HG03060 (cell line): ENCODE data around the gene CD47.

Source experiments
- ATAC-seq: cut with Tn5 transposase; IDR thresholded peaks from one replicate; pipeline ENCODE4 v1.9.1; 2021; ENCODE audit warnings: low read depth, moderate number of reproducible peaks; ENCODE audit not compliant: unreplicated experiment

CD47 gene

DNA sequence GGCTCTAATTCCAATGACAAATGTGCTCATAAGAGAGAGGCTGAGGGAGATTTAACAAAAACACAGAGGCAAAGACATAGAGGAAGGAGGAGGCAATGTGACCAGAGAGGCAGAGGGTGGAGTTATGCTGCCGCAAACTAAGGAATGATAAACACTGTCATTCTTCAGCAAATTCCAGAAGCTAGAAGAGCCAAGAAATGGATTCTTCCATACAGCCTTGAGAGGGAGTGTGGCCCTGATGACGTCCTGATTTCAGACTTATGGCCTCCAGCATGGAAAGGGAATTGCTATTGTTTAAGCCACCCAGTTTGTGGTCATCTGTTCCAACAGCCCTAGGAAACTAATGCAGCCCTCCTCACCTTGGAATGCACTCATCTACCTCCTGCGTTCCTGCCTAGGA is 30.5 kb downstream of the CD47 start:
- ATAC-seq = no peak

DNA sequence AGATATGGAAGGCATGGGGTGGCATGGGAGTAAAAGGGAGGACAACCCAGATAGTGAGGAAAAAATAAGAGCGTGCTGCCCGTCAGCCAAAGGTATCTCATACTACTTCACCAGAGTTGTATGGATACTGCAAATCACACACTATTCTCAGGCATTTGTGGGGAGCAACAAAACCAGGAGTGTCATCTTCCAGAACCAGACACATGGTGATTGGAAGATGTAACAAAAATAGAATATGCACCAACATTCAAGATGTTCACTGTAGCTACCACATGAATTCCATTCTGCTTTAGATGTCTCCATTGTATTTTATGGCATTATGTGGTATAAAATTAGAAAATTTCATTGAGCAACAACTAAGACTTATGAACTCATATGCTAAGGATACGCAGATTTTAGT is 34.9 kb downstream of the CD47 start:
- no peak for ATAC-seq

DNA sequence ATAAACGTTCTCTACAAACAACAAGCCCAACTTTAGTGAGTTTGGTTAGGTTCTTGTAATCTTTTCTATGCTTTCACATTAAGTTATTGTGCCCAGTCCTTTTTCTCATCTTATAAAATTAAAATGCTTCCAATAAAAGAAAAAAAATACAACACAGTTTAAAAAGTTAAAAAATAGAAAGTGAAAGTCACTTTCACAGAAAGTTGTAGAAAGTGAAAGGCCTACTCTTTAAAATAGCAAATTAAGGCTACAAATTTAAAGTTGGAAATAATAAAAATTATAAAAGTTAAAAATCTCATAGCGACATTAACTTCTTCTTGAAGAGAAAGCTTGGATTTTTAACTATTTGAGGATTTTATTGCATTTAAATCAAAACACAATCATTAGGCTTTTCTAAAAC is 35.9 kb downstream of the CD47 start:
- no peak for ATAC-seq

DNA sequence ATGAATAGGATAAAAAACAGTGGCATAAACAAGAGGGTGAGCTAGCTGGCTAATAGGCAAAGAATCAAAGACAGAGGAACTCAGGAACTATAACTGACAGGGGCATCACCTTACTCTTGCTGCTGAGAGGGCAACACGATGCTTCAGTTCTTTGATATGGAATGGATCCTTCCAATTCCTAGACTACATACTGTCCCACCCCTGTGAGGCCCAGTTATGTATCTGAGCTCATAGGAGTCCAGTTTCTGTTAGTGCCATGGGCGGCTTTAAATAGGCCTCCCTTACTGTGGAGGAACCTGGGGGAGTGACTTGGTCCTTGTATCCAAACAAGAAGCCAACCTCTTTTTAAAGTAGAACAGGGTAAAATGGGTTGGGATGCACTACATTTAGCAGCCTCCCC is 37.3 kb downstream of the CD47 start:
- no peak for ATAC-seq

DNA sequence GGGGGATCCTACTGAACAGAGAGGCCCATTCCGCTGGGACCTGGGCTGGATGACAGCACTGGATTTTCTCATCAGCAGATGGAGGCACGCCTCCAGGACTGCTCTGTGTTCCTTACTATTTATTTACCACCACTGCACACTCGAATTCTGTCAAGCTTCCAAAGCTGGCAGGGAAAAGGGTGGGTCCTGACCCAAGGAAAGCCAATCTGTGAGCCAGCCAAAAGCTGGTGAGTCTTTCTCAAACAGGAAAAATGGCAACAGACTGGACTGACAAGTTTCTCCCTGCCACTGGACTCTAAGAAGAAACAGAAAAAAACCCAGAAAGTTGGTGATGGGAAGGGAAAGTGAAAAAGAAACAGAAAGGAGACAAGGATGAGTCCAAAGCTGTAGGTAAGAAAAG is 37.8 kb downstream of the CD47 start:
- ATAC-seq = no peak

DNA sequence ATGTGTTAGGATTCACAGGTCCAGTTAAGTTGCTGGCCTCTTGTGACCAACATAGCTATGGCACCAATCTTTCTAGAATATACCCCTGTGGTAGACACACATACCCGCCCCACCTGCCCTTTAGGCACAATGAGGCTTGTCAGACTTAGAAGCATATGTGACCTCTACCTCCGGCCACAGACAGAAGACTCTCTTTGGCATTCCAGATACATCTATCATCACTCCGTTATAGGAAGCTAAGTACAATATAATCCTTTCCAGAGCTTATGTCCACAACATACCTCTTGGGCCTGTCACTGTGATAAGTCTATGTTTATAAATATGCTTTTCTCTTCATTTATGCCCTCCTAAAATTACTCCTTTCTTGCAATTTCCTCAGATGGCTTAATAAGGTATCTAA is 39.8 kb downstream of the CD47 start:
- ATAC-seq = no peak

DNA sequence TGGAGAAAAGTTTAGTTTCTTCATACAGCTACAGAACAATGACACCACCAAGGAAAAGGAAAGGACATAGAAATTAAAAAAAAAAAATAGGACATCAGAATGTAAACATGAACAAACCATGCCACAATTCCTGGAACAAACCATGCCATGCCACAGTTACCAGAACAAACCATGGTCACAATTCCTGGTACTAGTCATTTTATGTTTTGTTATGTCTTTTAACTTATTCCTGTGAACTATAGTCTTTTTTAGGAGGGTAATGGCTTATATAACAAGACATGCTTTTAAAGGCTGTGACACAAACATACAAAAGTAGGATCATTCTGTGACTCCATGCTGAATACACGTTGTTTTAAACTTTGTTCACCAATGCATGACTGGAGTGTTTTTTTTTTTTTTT is 42.8 kb downstream of the CD47 start:
- no peak for ATAC-seq

DNA sequence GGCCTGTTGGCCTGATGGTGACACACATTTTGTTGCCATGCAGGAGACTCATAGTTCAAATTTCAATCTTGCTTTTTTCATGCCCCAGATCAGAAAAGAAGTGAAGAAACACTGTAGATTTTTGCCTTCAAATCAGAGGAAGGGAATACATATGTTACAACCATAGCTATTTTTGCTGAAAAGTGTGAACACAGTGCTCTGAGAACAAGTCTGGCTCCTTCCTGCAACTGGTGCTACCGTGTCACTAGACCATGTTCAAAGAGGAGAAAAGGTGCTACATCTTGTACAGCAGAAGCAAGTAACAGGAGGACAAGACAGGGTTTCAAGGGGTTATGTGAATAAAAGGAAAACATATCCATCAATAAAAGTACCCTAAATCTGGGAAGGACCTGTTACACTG is 44.6 kb downstream of the CD47 start:
- ATAC-seq = no peak

DNA sequence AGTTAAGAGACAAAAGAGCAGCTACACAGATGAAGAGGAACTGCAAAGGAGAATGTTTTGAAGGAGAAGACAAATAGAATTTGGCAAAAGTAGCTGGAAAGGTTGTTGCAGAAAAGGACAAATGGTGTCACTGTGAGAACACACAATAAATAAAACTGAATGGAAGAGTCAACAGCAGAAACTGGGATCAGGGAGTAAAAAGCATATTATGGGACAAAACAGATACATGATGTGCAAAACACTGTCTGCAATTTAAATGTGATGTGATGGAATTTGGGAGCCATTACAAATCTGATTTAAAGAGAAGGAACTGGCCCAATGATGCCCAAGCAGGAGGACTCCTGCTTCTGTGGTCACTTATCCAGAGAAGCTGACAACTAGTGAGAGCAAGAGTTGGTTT is 46.1 kb downstream of the CD47 start:
- ATAC-seq = no peak

DNA sequence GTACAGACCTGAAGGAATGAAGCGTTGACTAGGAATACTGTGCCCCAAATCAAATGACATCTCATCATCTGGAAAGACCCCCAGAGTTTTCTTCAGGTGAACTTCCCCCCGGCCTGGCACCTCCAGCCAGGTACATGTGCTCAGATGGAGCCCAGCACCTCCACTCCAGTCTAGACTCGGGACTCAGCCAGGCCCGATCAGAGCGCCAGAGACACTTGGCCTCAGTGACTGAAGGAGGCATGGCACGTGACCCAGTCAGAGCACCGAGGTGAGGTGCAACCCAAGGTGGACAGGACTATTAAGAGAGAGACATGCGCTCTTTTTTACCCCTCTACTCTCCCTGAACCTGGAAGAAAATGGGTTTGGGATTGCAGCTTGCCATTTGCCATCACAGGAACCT is 48.5 kb downstream of the CD47 start:
- no peak for ATAC-seq

DNA sequence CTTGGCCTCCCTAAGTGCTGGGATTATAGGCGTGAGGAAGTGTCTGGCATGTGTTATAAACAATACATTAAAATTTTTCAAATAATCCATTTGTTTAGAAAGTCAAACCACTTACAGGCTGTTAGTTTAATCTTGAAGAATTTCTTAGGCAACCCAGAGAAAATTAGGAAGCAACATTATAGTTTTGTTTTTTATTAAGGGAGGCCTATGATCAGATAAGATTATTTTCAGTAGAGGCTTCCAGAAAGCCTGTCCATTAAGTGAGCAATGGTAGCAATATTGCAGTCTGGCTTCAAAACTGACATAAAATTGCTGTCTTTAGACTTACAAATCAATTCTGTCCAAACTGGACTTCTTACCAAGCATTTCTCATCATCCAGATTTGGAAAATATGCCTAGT is 49.6 kb downstream of the CD47 start:
- no peak for ATAC-seq

DNA sequence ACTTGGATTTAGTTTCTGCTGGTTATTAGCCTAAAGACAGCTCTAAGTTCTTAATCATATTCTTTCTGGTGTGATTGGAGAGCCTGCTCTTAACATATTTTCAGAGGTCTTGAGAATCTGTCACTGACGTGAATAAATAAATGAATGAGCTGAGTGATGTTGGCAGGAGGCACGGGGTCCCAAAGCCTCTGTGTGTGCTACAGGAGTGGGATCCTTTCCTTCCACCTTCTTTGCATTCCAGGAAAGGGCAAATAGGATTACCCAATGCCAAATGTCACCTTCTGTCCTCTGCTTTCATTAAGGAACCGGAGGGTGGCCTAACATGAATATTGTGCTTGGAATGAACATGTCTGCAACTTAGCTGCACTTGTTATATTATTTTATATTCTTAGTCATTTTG is 53.1 kb downstream of the CD47 start:
- ATAC-seq = no peak

DNA sequence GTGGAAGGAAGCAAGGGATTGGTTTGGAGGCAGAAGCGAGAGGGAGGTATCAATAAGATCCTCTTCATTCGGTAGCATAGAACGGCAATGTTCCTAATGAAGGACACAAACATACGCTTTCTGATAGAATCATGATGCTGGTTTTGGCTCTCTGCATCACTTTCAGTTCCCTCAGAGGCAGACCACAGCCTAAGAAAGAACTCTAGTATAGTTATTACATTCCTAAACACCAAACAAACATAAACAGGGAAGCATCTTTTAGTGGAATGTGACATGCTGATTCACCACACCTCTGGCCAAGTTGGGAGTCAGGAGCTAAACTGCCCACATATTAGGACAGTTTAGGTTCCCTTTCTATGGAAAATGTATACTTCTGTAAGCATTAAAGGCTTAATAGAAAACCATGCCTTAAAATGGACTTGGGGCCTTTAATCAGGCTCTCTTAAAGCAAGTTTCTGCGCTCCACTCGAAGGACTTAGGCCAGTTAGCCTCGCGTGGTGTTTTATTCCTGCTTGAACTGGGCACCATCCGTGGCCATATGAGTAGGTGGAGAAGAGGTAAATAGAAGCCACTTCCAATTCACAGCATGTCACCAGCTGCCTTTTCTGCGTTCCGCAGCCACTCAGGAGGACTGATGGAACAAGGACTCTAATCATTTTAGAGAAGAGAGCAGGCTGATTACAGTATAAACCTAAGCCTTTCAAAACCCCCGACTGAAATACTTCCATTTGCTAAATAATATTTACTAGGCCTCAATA is 53.7 kb downstream of the CD47 start:
- ATAC-seq = no peak

DNA sequence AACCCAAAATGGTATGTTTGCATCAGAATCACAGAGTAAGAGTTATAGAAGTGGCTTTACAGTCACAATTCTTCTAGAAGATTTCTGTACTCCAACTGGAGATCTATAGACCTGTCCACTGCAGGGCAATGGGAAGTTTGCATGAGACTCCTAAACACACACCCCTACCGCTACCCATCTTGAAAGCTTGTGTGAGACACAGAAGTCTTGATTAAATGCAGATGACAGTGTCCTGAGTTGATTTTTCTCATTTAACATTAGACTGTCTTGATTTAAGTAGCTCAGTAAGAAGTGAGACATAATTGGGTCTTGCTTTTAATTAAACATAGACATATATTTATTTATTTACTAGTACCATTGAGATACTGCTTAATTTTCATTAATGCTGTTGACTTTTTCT is 54.4 kb downstream of the CD47 start:
- no peak for ATAC-seq

DNA sequence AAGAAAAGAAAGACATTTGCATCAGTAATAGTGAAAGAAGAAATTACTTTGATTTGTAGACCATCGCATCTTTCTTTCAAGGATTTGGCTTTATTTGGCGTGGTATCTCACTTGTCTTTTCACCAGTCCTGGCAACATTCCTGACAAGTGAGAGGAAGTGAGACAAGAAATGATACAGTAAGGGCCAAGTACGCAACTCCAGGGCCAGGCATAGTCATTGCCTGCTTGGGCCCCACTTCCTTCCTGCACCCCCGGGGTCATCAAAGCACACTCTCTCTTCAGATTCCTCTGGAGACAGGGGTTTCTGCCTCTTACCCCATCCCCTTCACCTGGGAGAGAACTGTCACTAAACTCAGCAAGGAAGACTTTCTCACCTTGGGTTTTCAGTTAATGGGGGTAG is 55.1 kb downstream of the CD47 start:
- no peak for ATAC-seq

DNA sequence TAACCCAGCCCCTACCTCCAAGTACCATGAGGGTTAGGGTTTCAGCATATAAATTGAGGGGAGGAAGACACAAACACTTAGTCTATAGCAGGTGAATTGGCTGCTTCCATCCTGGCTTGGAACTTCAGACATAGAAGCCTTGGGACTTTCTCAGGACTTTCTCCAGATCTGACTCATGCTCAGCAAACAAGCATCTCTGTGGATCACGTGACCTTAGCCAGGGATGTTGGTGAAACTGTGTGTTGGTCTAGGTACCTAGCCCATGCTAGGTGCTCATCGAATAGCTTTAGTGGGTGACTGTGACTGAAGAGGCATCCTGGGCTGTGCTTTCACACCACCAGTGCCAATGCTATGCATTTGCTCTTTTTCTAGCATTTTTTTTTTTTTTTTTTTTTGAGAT is 58.9 kb downstream of the CD47 start:
- ATAC-seq = no peak

DNA sequence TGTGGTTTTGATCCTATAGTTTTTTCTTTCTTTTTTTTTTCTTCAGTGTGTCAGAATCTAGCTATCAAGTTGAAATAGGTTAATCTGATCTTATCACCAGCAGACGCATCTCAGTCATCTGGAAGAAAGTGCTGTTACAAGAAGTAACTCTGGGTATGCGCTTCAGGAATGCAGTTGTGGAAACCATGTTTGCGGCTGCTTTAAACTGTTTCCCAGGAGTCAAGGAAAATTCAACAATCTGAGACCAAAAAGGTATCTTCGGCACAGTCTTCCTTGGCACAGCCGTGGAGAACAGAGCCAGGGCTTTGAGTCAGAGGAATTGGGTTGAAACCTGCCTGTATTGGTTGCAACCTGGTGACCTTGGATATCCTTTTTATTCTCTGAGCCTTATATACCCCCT is 59.9 kb downstream of the CD47 start:
- no peak for ATAC-seq

DNA sequence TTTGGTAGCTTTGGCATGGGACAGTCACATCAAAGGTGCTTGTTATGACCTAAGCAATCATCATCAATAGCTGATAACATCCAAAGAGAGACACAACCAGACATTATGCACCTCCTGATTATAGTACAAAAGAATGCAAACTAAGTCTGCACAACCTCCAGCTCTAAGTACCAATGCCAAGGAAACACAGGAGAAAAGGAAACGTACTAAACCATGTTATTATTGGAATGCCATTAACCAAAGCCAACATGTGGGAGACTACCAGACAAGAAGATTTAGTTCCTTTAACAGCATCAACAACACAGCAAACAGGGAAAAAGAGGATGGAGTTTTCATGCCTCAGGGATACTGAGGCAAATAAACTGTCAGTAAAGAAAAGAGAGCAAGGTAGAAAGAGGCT is 61.4 kb downstream of the CD47 start:
- ATAC-seq = no peak

DNA sequence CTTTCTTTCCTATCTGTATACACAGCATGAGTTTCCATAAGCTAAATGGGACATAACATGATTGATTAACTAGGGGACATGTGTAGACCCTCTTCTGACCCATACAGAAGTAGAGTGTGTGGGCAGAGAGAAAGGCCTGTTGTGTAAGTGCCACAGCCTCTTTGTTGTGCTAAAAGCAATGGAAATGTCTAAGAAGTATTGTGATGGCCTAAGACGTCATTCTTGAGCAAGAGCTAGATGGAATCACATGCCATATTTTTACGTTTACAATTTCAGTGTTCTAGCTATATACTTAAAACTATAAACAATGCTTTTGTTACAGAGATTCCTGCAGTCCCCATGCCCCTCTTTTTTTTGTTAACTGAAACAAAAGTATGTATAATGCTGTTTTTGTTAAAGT is 61.9 kb downstream of the CD47 start:
- ATAC-seq = no peak

DNA sequence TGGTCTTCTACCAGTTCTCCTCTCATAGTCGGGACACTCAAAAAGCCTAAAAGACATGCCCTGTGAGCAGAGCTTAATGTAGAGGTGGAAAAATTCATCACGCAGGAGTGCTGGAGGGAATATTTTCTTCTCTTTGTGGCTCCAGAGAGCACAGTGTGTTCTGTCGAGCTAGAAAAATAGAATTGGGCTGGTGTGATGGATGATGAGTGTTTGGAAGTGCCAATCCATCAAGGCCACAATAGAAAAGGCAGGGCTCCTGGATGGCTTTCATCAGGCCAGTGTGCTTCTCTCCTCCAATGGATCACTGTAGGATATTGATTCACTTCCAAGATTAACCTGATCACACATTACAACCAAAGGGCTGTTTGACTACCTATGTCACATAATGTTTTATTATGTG is 65.7 kb downstream of the CD47 start:
- ATAC-seq = no peak

DNA sequence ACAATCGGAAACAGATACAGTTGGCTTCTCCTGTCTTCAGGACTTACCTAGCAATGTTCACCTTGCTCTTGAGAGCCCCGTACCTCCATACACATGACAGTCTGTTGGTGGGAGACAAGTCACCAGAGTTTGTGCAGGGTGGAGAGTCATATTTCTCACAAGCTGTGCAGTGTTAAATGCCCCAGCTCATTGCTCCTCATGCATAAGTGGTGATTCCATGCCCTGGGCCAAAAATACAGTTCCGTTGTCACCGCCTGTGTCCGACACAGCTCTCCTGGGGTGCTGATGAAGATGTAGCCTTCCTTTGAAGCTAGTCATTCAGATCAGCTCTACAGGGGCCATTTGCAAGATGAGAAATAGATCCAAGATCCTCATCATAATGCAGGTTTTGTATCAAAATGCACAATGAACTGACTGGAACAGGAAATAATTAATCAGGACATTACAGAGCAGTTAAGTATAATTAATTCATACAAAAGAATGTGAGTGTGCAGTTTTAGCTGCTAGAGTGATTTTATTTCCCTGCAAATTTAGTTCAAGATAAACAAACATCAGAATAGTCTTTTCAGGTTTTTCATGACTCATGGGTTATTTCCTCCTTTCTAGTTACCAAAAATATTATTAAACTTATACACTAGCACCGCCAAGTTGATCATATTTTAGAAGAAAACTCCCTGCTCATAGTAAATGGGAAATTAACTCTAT is 66.5 kb downstream of the CD47 start:
- no peak for ATAC-seq
